WERI-Rb-1 (cell line): ENCODE measurements around the gene METTL15.
"Not testable (repeated sequence)": the region's sequence is repeated elsewhere in the genome, so short reads cannot be mapped to it uniquely, and the experiment has no call there.

Experiments
- DNase-seq: peaks from one replicate; pipeline ENCODE4 v3.0.0-alpha.2; 2020
- H3K27ac ChIP-seq: fragments of 250-450 bp; sonication (Bioruptor Pico); 2 replicates; pipeline ENCODE4 v1.5.1; 2020; ENCODE audit warnings: mild to moderate bottlenecking, moderate library complexity
- H3K27me3 ChIP-seq: fragments of 250-450 bp; sonication (Bioruptor Pico); 2 replicates; pipeline ENCODE4 v1.5.1; 2021; ENCODE audit warnings: mild to moderate bottlenecking, low read depth, moderate library complexity; ENCODE audit not compliant: insufficient read depth, severe bottlenecking
- H3K36me3 ChIP-seq: fragments of 250-450 bp; sonication (Bioruptor Pico); 2 replicates; pipeline ENCODE4 v1.5.1; 2020; ENCODE audit warnings: mild to moderate bottlenecking, moderate library complexity
- H3K4me3 ChIP-seq: 2 replicates; pipeline ENCODE4 v1.5.1; 2011; ENCODE audit warnings: low read depth, mild to moderate bottlenecking, control low read depth, low read length
- H3K9me3 ChIP-seq: fragments of 250-450 bp; sonication (Bioruptor Pico); 2 replicates; pipeline ENCODE4 v1.5.1; 2021; ENCODE audit warnings: mild to moderate bottlenecking, moderate library complexity; ENCODE audit not compliant: severe bottlenecking
- TF ChIP-seq, protein P1 (sequence below): IDR thresholded peaks from 2 replicates; pipeline ENCODE4 v1.5.1; 2011; ENCODE audit warnings: low read depth, mild to moderate bottlenecking, control low read depth, inconsistent platforms, low read length

The METTL15 gene

GRCh38 chr11:28346209-28346608, 238.0 kb downstream of the METTL15 start:
- Histone ChIP-seq H3K4me3 (no peak overlapping the region), H3K27ac (no peak overlapping the region), H3K9me3 (no peaks in the 10 kb centered on the region), H3K36me3 (no peaks in the 10 kb centered on the region), H3K27me3 (no peaks in the 10 kb centered on the region)
- no peak for DNase-seq
- TF ChIP-seq, protein P1, sequence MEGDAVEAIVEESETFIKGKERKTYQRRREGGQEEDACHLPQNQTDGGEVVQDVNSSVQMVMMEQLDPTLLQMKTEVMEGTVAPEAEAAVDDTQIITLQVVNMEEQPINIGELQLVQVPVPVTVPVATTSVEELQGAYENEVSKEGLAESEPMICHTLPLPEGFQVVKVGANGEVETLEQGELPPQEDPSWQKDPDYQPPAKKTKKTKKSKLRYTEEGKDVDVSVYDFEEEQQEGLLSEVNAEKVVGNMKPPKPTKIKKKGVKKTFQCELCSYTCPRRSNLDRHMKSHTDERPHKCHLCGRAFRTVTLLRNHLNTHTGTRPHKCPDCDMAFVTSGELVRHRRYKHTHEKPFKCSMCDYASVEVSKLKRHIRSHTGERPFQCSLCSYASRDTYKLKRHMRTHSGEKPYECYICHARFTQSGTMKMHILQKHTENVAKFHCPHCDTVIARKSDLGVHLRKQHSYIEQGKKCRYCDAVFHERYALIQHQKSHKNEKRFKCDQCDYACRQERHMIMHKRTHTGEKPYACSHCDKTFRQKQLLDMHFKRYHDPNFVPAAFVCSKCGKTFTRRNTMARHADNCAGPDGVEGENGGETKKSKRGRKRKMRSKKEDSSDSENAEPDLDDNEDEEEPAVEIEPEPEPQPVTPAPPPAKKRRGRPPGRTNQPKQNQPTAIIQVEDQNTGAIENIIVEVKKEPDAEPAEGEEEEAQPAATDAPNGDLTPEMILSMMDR = no peak

DNA sequence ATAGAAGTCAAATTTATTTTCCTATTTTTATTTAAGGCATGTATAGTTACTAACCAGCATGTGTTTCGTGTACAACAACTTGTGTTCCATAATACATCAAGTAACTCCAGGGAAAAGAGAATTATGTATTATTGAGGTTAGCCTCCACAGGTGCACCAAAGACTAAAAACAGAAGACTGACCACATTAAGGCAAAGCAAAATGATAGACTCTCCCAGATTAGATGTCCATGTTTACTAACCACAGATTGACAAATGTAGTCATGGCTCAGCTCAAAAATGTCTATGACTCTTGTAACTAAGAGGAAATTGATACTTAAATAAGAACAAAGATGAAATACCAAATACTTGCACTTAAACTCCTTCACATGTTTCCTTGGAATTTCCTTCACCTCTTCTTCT, 238.5 kb downstream of the METTL15 start:
- H3K9me3 ChIP-seq = no peaks in the 10 kb centered on the region
- no peak overlapping the region for H3K27ac ChIP-seq
- no peak for DNase-seq
- H3K36me3 ChIP-seq = no peaks in the 10 kb centered on the region
- H3K4me3 ChIP-seq = no peak overlapping the region
- no peaks in the 10 kb centered on the region for H3K27me3 ChIP-seq
- TF ChIP-seq, protein P1 = no peak

- DNase-seq = no peak
- H3K4me3 ChIP-seq = no peak overlapping the region
- no peaks in the 10 kb centered on the region for H3K27me3 ChIP-seq
- H3K27ac ChIP-seq = no peak overlapping the region
- no peaks in the 10 kb centered on the region for H3K9me3 ChIP-seq
- TF ChIP-seq, protein P1 = no peak
- H3K36me3 ChIP-seq = no peaks in the 10 kb centered on the region
Measured at GRCh38 chr11:28347371-28347770, 239.2 kb downstream of the METTL15 start.

DNA sequence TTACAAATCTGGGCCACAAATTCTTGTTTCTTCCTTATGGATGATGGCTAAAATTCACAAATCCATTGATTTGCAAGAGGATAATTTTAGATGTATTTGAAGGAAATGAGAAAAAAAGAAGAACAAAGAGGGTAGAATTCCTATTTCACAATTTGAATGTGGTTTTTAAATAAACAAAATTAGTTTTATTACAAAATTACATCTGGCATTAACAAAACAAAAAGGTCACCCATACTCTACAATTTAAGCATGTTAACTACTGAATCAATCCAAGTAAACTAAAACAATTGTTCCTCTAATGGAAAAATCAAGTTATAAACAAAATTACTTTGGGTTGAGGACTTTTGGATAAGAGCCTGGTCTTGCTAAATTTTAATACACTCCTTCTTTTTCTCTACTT, 242.0 kb downstream of the METTL15 start:
- no peak overlapping the region for H3K27ac ChIP-seq
- TF ChIP-seq, protein P1 = no peak

DNA sequence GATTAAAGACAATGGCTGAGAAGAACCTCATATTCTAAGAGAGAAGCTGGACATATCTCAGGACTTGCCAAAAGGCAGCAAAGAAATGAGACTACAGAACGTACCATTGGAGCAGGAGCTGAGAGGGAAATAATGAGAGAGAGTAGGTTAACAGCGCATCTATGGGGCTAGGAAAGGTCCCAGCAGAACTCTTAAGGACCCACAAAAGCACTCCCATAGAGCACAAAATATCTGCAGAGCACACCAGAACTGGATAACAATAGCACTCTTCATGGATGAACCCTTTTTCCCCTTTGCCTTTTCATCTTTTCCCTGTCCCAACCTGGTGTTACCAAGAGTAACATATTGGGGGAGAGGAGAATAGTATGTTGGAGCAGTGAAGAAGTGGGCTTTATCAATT, 245.8 kb downstream of the METTL15 start:
- Histone ChIP-seq H3K27ac (no peak overlapping the region), H3K36me3 (no peaks in the 10 kb centered on the region), H3K27me3 (no peaks in the 10 kb centered on the region), H3K4me3 (no peak overlapping the region), H3K9me3 (no peaks in the 10 kb centered on the region)
- TF ChIP-seq, protein P1 = no peak
- no peak for DNase-seq

More for the DNA sequence above, 242.0 kb downstream of the METTL15 start:
- H3K36me3 ChIP-seq = no peaks in the 10 kb centered on the region
- no peaks in the 10 kb centered on the region for H3K9me3 ChIP-seq
- H3K4me3 ChIP-seq = no peak overlapping the region
- no peaks in the 10 kb centered on the region for H3K27me3 ChIP-seq
- no peak for DNase-seq

DNA sequence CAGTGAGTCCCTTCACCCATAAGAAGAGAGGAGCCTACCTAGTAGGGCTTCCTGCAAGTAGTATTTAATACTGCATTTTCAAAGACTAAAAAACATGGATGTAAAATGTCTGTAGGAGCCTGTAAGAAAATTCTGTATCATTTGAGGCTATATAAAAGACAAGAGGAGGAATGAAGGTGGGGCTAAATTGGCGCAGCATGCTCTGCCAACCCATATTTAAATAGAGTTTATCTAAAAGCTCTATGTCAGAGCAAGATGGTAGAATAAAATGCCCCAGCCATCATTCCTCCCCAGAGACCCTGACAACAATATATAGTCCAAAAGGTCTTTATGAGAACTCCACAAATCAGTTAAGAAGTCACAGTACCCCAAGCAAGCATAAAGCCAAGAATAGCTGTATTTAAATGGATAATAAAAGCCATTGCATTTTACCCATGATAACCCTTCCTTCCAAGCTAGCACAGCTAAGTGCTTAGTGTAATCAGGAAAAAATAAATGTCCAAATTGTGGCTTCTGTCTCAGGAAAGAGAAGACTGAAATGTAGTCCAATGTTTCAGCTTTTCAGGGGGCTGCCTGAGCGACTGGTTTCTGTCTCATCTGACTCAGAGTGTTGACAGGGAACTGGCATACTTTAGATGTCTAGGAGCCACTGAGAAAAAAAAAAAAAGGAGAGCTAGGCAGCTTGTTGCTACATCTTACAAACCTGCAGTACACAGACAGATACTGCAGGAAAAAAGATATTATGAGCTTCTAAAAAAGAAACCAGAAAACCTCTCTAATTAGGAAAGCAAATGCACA, 258.6 kb downstream of the METTL15 start:
- Histone ChIP-seq H3K36me3 (no peaks in the 10 kb centered on the region), H3K9me3 (no peaks in the 10 kb centered on the region), H3K4me3 (no peak overlapping the region), H3K27ac (no peak overlapping the region), H3K27me3 (no peaks in the 10 kb centered on the region)
- DNase-seq = no peak
- TF ChIP-seq, protein P1 = no peak

DNA sequence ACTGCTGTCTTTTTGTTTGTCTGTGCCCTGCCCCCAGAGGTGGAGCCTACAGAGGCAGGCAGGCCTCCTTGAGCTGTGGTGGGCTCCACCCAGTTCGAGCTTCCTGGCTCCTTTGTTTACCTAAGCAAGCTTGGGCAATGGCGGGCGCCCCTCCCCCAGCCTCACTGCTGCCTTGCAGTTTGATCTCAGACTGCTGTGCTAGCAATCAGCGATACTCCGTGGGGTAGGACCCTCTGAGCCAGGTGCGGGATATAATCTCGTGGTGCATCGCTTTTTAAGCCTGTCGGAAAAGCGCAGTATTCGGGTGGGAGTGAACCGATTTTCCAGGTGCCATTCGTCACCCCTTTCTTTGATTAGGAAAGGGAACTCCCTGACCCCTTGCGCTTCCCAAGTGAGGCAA, 269.9 kb downstream of the METTL15 start:
- not testable (repeated sequence) for DNase-seq, H3K27me3 ChIP-seq, H3K36me3 ChIP-seq, H3K9me3 ChIP-seq, H3K4me3 ChIP-seq, H3K27ac ChIP-seq
